SK-N-MC (cell line): ENCODE measurements around the gene PAFAH1B1.
"Not testable (repeated sequence)": the region's sequence is repeated elsewhere in the genome, so short reads cannot be mapped to it uniquely, and the experiment has no call there.

Experiments
- DNase-seq: peaks from one replicate; pipeline ENCODE4 v3.0.0-alpha.2; 2011; ENCODE audit warnings: low read depth, low spot score
- H3K27ac ChIP-seq: fragments of 200-600 bp; sonication (generic); 2 replicates; pipeline ENCODE4 v1.5.1; 2016; ENCODE audit warnings: mixed run types
- H3K36me3 ChIP-seq: fragments of 200-600 bp; sonication (generic); 2 replicates; pipeline ENCODE4 v1.6.1; 2017; ENCODE audit warnings: antibody characterized with exemption, low read length, mixed read lengths; ENCODE audit not compliant: insufficient read depth
- H3K4me3 ChIP-seq: fragments of 200-600 bp; sonication (generic); 2 replicates; pipeline ENCODE4 v1.5.1; 2016
- H3K9ac ChIP-seq: fragments of 200-600 bp; sonication (generic); 2 replicates; pipeline ENCODE4 v1.8.0; 2017; ENCODE audit warnings: mixed run types, mixed read lengths; ENCODE audit not compliant: insufficient read length
- H3K9me3 ChIP-seq: fragments of 200-600 bp; sonication (generic); 2 replicates; pipeline ENCODE4 v1.6.1; 2017; ENCODE audit warnings: low read depth, mild to moderate bottlenecking, antibody characterized with exemption, low read length, moderate library complexity, mixed read lengths
- EZH2 ChIP-seq: fragments of 200-600 bp; sonication (generic); IDR thresholded peaks from one replicate; pipeline ENCODE4 v1.6.1; 2017; ENCODE audit warnings: antibody characterized with exemption
- FOXP2 ChIP-seq: optimal IDR thresholded peaks from 2 replicates; pipeline ENCODE3; 2011; ENCODE audit warnings: mild to moderate bottlenecking, moderate library complexity; ENCODE audit not compliant: insufficient read depth; ENCODE audit errors: extremely low read length, control extremely low read depth
- POLR2AphosphoS5 ChIP-seq: IDR thresholded peaks from 2 replicates; pipeline ENCODE4 v1.6.1; 2012; ENCODE audit warnings: mild to moderate bottlenecking, low read depth, low read length, borderline replicate concordance

Gene PAFAH1B1

DNA sequence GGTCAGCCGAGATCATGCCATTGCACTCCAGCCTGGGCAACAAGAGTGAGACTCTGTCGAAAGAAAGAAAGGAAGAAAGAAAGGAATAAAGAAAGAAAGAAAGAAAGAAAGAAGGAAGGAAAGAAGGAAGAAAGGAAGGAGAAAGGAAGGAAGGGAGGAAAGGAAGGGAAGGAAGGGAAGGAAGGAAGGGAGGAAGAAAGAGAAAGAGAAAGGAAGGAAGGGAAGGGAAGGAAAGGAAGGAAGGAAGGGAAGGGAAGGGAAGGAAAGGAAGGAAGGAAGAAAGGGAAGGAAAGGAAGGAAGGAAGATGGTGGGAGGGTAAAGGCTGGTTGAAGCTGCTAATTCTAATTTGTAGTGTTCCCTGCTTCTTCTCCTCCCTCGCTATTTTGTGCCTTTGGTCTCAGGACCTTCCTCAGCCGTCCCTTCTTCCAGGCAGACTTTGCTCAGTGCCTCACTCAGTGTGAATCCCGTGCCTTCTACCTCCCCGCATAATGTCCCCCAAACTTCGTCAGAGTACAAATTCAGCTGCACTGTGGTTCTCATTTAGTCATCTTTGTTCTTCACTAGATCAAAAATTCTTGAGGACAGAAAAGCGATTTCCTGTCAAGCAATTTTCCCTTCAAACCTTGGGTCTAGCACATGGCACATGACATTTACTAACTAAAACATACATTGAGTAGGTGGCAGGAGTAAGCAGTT, 31.1 kb upstream of the PAFAH1B1 start:
- DNase-seq: no peak
- no peaks in the 10 kb centered on the region for H3K36me3 ChIP-seq
- TF ChIP-seq POLR2AphosphoS5 (no peak), FOXP2 (no peak), EZH2 (no peak)
- no peak overlapping the region for H3K4me3 ChIP-seq
- H3K9ac ChIP-seq: no peak overlapping the region
- no peaks in the 10 kb centered on the region for H3K9me3 ChIP-seq
- no peak overlapping the region for H3K27ac ChIP-seq

DNA sequence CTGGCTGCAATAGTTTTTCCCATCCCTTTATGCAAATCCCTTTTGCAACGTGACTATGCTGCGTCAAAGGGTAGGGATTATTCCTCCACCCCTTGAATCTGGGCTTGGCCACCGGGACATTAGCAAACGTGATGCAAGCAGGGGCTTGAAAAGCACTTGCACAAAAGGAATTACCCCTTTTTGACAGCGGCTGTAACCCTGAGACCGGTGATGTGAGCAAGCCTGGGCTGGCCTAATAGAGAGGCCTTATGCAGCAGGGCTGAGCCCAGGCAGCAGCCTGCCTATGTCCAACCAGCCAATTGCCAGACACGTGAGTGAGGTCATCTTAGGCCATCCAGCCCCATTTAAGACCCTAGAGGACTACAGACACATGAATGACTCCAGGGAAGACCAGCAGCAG, 30.4 kb upstream of the PAFAH1B1 start:
- Histone ChIP-seq H3K36me3 (no peaks in the 10 kb centered on the region), H3K4me3 (no peak overlapping the region), H3K9me3 (no peaks in the 10 kb centered on the region), H3K9ac (no peak overlapping the region), H3K27ac (no peak overlapping the region)
- DNase-seq: no peak
- TF ChIP-seq FOXP2: no peak
- no peak for TF ChIP-seq POLR2AphosphoS5
- TF ChIP-seq EZH2: no peak

DNA sequence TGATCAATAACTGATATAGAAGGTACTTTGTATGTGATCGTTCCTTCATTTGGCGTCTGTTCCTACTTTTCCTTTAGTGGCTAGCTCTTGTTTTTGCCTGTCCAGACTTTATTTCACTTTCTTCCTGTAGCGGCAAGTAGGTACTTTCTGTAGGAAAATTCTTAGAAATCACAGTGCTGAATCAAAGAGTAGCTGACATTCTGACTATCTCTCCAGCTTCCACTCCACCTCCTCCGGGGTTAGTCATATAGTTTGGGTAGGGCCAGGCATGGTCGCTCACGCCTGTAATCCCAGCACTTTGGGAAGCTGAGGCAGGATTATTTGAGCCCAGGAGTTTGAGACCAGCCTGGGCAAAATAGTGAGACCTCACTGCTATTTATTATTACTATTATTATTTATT, 29.9 kb upstream of the PAFAH1B1 start:
- no peak for DNase-seq
- Histone ChIP-seq H3K36me3 (no peaks in the 10 kb centered on the region), H3K9ac (no peak overlapping the region), H3K4me3 (no peak overlapping the region), H3K27ac (no peak overlapping the region), H3K9me3 (no peaks in the 10 kb centered on the region)
- no peak for TF ChIP-seq EZH2
- no peak for TF ChIP-seq FOXP2
- no peak for TF ChIP-seq POLR2AphosphoS5

DNA sequence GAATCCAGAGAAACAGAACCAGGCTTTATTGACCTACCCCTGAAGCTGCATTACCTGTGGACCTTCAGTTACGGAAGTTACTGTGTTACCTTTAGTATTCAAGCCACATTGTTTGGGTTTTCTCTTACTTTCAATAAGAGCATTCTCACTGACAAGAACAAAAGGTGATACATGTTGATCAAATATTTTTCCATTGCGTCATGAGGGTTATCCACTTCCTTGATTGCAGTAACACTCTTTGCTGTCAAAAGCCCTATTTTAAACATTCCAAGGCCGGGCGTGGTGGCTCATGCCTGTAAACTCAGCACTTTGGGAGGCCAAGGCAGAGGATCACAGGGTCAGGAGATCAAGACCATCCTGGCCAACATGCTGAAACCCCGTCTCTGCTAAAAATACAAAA, 28.6 kb upstream of the PAFAH1B1 start:
- Histone ChIP-seq H3K4me3 (no peak overlapping the region), H3K9me3 (no peaks in the 10 kb centered on the region), H3K27ac (no peak overlapping the region), H3K36me3 (no peaks in the 10 kb centered on the region), H3K9ac (no peak overlapping the region)
- DNase-seq: no peak
- TF ChIP-seq POLR2AphosphoS5 (no peak), EZH2 (no peak), FOXP2 (no peak)

DNA sequence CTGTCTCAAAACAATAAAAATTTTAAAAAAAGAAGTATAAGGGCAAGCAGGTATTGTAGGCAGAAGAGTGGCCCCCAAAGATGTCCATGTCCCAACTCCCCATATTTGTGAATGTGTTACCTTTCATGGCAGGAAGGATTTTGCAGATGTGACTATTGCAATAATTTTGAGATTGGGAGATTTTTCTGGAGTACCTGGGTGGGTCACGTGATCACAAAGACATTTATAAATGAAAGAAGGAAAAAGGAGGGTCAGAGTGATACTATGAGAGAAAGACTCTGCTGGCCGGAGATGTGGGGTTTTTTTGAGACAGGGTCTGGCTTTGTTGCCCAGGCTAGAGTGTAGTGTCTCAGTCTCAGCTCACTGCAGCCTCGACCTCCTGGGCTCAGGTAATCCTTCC, 27.4 kb upstream of the PAFAH1B1 start:
- Histone ChIP-seq H3K36me3 (no peaks in the 10 kb centered on the region), H3K9me3 (no peaks in the 10 kb centered on the region), H3K9ac (no peak overlapping the region), H3K27ac (no peak overlapping the region), H3K4me3 (no peak overlapping the region)
- no peak for TF ChIP-seq FOXP2
- TF ChIP-seq POLR2AphosphoS5: no peak
- no peak for TF ChIP-seq EZH2
- no peak for DNase-seq

DNA sequence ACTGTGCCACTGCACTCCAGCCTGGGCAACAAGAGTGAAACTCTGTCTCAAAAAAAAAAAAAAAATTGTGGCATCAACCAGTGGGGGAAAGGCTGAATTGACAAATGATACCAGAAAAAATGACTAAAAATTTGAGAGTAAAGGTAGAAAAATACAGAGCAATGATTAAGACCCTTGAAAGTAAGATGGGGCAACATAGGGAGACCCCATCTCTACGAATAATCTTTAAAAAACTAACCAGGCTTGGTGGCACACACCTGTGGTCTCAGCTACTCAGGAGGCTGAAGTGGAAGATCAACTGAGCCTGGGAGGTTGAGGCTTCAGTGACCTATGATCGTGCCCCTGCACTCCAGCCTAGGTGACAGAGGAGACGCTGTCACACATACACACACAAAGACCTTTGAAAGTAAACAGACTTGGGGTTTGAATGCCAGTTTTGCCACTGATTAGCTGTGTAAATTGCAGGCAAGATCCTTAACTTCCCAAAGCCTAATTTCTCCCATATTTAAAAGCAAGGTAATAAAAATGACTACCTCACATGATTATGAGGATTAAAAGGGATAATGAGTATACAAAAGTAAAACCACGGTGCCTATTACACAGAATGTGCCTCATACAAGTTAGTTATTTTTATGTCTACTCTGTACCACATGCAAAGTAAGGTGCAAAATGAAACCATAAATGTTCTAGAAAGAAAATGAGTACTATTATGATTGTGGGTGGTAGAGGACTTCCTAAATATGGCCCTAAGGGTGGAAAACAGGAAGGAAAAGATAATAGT, 21.7 kb upstream of the PAFAH1B1 start:
- DNase-seq: no peak
- H3K36me3 ChIP-seq: no peaks in the 10 kb centered on the region
- no peak overlapping the region for H3K9ac ChIP-seq
- no peak overlapping the region for H3K4me3 ChIP-seq
- no peak overlapping the region for H3K27ac ChIP-seq
- no peak for TF ChIP-seq EZH2
- TF ChIP-seq FOXP2: no peak
- TF ChIP-seq POLR2AphosphoS5: no peak
- H3K9me3 ChIP-seq: no peaks in the 10 kb centered on the region

DNA sequence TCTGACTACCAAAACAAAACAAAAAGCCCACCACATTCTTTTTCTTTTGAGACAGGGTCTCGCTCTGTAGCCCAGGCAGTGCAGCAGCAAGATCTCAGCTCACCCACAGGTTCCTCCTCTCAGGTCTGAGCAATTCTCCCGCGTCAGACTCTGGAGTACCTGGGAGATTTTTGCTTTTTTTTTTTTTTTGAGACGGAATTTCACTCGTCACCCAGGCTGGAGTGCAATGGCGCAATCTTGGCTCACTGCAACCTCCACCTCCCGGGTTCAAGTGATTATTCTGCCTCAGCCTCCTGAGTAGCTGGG, 21.2 kb upstream of the PAFAH1B1 start:
- not testable (repeated sequence) for H3K9me3 ChIP-seq, DNase-seq, H3K9ac ChIP-seq, H3K36me3 ChIP-seq, H3K27ac ChIP-seq, H3K4me3 ChIP-seq

DNA sequence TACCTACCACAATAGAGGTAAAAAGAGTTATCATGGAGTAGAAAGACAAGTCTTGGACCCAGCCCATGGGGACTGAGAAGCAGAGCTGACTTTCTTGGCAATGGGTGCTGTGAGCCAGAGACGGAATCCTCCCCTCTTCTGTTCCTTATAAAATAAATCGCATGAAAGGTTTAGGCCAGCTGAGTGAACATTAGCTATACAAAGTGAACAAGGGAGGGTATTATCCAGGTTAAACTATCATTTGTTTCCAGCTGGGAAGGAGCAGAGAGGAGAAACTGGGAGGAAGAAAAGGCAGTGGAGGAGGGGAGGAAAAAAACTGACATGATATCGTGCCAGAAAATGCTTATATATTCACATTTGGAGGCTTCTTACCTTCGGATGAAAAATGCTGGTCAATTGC, 13.3 kb upstream of the PAFAH1B1 start:
- no peak for DNase-seq

DNA sequence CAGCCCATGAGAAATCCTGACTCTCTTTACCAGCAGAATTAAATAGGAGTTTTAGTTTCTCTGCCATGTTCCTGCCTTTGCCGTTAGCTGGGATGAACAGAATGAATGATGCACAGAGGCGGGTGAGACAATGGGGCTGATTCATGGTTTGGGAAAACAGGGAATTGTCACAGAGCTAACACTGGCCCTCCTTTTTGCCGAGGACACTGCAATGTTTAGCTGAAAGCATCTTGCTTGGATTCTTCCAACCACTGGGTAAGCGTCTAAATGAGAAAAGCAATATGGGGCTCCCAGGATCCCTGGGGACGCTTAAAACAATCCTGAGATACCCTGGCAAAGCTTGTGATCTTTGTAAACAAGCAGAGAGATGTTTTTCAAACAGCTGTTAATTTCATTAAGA, 12.8 kb upstream of the PAFAH1B1 start:
- H3K9me3 ChIP-seq: no peaks in the 10 kb centered on the region
- no peaks in the 10 kb centered on the region for H3K36me3 ChIP-seq
- no peak overlapping the region for H3K4me3 ChIP-seq
- H3K9ac ChIP-seq: no peak overlapping the region
- TF ChIP-seq FOXP2 (no peak), POLR2AphosphoS5 (no peak), EZH2 (no peak)
- H3K27ac ChIP-seq: no peak overlapping the region
- DNase-seq: no peak

More for the DNA sequence above, 13.3 kb upstream of the PAFAH1B1 start:
- Histone ChIP-seq H3K27ac (no peak overlapping the region), H3K4me3 (no peak overlapping the region), H3K9me3 (no peaks in the 10 kb centered on the region), H3K9ac (no peak overlapping the region), H3K36me3 (no peaks in the 10 kb centered on the region)
- TF ChIP-seq EZH2 (no peak), POLR2AphosphoS5 (no peak), FOXP2 (no peak)
